PC-9 (cell line): ENCODE measurements around the gene SCYGR3.

Experiments
- CTCF ChIP-seq: fragments of 200-600 bp; sonication (generic); conservative IDR thresholded peaks from 2 replicates; pipeline ENCODE4 v1.6.1; 2017; ENCODE audit warnings: mixed run types, antibody characterized with exemption, mild to moderate bottlenecking, moderate library complexity
- EZH2 ChIP-seq: fragments of 200-600 bp; sonication (generic); IDR thresholded peaks from 2 replicates; pipeline ENCODE4 v1.8.0; 2017; ENCODE audit warnings: antibody characterized with exemption, low read depth

- TF ChIP-seq CTCF (no peak), EZH2 (no peak)
Observed at GRCh38 chr2:227614246-227614645, 394 bp downstream of the SCYGR3 start.
